GM21723 (cell line): Measurements from ENCODE around the gene SPATC1L.
"Not testable (repeated sequence)": the region's sequence is repeated elsewhere in the genome, so short reads cannot be mapped to it uniquely, and the experiment has no call there.

Experiments used
- ATAC-seq: cut with Tn5 transposase; IDR thresholded peaks from one replicate; pipeline ENCODE4 v1.9.1; 2021; ENCODE audit warnings: mild to moderate bottlenecking, moderate library complexity; ENCODE audit not compliant: unreplicated experiment

Gene SPATC1L

GRCh38 chr21:46200877-46201803, 16.9 kb upstream of the SPATC1L start:
- not testable (repeated sequence) for ATAC-seq

- ATAC-seq = no peak
Observed at GRCh38 chr21:46199436-46200373, 15.4 kb upstream of the SPATC1L start.

GRCh38 chr21:46196733-46197132, 12.5 kb upstream of the SPATC1L start:
- ATAC-seq = no peak

- no peak for ATAC-seq
Observed at GRCh38 chr21:46195595-46196195, 11.4 kb upstream of the SPATC1L start.

GRCh38 chr21:46194374-46195334, 10.4 kb upstream of the SPATC1L start:
- ATAC-seq = no peak

GRCh38 chr21:46193829-46194373, 9.6 kb upstream of the SPATC1L start:
- ATAC-seq = no peak

- no peak for ATAC-seq
Observed at GRCh38 chr21:46191686-46192575, 7.7 kb upstream of the SPATC1L start.

GRCh38 chr21:46191257-46191685, 7.0 kb upstream of the SPATC1L start:
- ATAC-seq = no peak

GRCh38 chr21:46190491-46191131, 6.4 kb upstream of the SPATC1L start:
- no peak for ATAC-seq

- no peak for ATAC-seq
Observed at GRCh38 chr21:46189959-46190490, 5.8 kb upstream of the SPATC1L start.

- no peak for ATAC-seq
Observed at GRCh38 chr21:46189213-46189958, 5.1 kb upstream of the SPATC1L start.

GRCh38 chr21:46188226-46189212, 4.3 kb upstream of the SPATC1L start:
- ATAC-seq = no peak

- ATAC-seq = no peak
Observed at GRCh38 chr21:46187814-46188213, 3.6 kb upstream of the SPATC1L start.

- no peak for ATAC-seq
Observed at GRCh38 chr21:46187261-46187660, 3.0 kb upstream of the SPATC1L start.

- ATAC-seq = no peak
Observed at GRCh38 chr21:46185716-46186115, 1.5 kb upstream of the SPATC1L start.
